Fibroblast of upper back skin (primary cell): ENCODE measurements around the gene SMARCE1.

Experiments used
- DNase-seq: peaks from one replicate; pipeline ENCODE4 v3.0.0-alpha.2; 2013

The SMARCE1 gene

DNA sequence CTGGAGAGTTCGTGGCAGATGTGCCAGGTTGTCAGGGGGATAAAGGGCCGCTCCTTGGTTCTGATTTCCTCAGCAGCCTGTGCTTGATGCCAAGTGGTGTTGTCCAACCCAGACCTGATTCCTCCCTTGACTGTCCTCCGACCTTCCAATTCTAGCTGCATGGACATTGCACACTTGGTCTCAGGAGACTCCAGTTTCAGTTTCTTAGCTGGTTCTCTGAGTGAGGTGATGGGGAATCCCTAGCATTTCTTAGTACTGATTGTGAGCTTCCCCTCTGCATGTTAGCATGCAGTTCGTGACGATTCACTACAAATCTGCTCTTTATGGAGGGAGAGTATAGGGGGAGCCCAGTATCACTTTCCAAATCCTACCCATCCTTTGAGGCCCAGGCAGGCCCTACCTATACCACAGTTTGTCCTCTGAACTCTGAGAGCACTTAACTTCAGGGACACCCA lies 70.0 kb downstream of the SMARCE1 start:
- no peak for DNase-seq

DNA sequence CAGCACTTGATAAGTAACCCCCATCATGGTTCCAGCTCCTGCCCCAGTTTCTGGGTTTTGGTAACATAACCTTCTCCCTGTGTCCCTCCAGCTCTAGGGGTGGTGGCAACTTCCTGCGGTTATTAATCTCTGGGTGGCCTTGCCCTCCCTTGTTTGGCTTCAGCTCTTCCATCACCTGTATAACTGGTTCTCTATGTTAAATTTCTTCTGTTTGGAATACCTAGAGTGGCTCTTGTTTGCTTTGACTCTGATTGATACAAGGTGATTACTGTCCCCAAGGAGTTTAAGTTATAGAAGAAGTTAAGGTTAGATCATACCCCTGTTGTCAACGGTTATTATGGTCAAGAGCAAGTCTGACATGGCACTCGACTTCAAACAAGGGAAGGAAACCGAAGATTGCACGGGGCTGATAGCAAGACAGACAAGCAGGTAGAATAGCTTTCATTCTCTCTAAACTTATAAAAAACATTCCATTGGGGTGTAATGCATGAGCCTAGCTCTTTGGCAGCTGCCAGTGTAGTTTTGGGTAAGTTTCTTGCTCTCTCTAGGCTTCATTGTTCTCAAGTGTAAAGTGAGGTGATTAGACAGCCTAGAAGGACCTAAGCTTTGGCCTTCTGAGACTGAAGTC lies 71.4 kb downstream of the SMARCE1 start:
- DNase-seq = no peak
